Activated CD8-positive, alpha-beta memory T cell treated with anti-CD3 and anti-CD28 coated beads, Interleukin-2, amount 50 U/mL, for 24 hours (primary cell): ENCODE data around the gene SRSF3.
"Not testable (repeated sequence)": the region's sequence is repeated elsewhere in the genome, so short reads cannot be mapped to it uniquely, and the experiment has no call there.

ENCODE experiments used
- DNase-seq: peaks from one replicate; pipeline ENCODE4 v3.0.0-alpha.2; 2020; ENCODE audit errors: extremely low read depth

SRSF3 gene

DNA sequence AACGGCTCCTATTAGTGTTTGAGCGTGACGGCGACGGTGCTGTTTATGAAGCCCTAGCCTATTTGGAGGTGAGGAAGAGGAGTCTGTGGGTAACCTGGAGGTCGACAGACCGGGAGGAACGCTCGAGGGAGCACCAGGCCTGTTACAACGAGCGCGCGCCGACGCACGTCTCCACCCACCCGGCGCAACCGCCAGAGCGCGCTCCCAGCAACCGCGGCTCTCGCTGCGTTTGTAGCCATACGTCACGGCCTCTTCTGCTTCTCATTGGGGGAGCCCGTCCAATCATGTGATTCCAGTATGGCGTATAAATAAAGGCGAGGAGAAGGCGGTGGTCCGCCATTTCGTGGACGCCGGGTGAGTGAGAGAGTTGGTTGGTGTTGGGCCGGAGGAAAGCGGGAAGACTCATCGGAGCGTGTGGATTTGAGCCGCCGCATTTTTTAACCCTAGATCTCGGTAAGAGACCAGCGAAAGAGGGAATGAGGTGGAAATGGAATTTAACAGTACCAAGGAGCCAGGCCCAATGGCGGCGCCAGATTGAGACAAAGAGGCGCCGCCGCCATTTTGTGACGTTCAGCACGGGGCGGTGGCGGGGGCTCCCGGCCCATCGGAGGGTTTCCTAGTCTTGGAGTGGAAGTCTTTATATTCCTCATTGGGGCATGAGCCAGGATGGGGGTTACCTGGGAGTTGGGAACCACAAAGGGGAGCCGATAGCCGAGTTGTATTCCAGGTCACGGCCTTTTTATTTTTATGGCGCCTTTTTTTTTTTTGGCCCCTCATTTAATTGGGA lies at the start of gene SRSF3:
SRSF3 (plus strand) TSS at position 334 of the 787 bp plus-strand sequence. CDS start 2,401 bp downstream, outside the sequence.
- DNase-seq, result peak; percentile 85

DNA sequence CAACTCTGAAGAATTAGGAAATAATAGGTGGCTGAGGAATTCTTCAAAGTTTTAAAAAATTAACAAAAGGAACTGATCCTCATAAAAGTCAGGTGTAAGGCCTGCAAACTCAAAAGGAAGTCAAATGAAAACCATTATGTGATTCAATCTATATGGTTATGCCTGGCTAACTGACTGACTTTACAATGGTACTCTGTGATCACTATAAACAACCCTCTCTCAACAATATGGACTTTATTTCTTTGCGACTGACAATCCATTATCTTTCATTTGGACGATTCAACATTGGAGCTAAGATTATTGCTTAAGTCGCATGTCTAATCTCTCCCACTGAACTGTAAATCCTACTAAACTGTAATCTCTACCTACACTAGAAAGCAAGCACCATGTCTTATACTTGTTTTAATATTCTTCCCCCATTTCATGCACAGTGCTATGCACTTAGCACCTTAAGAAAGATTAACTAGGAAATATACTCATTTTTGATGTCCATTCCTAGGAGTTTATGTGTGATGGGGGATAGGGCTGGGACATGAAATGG lies 48.3 kb upstream of the SRSF3 start:
- DNase-seq, result no peak

DNA sequence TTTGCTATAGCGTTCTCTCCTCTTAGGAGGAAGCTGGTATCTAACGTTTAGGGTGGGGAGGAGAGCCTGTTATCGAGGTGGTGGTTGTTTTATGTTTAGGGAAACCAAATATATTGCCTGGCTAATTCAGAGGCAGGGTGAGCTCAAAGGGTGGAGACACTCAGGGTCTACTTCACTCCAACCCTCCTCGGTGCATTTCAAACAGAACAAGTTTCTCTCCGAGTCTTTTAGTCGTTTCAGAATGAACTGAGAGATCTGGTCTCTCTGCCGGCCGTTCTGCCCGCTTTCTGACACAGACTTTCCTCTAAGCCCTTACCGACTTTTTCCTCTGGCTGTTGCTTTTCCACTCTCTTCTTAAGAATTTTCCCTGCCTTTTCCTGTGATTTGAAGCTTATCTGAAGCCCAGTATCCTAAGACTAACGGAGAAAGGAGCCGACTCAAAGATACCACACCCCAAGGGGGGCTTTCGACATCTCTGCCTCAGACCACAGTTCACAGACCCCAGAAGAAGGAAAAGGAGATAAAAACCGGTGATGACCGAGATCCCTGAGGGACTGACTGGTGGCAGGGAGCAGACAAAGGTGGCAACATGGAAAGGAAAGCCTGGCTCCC lies 47.7 kb upstream of the SRSF3 start:
- no peak for DNase-seq

DNA sequence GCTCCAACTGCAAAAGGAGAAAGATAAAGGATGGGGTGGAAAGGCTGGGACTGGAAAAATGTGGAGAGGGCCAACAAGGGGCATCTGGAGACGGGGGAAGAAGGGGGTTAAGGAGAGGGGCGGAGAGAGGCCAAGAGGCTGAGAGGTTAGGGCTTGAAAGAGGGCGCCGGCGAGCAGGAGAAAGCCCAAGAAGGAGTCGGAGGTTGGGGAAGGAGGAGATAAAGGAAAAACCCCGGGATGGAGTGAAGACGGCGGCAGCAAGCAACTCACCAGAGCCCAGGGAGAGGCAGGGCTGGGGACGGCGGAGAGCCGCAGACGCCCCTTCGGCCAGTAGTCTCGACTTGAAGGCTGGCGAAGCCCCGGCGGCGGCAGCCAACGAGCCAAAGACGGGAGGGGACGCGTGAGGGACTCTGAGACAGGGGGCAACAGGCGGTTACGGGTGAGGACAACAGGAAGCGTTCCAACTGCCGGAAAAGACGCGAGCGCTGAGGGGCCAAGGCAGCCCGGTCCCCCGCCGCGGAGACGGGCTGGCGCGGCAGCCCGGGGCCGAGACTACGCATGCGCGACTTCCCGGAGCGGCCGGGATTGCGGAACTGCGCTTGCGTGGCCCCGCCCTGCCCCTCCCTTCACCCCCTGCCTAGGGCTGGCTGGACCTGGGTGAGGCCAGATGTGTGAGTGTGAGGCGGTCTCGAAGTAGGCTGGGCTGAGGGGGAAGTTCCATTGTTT lies 47.1 kb upstream of the SRSF3 start, which contains the start of gene STK38:
STK38 (minus strand) TSS at position 560 of the 726 bp plus-strand sequence. CDS start 7,277 bp downstream, outside the sequence.
- peak; percentile 82 for DNase-seq

DNA sequence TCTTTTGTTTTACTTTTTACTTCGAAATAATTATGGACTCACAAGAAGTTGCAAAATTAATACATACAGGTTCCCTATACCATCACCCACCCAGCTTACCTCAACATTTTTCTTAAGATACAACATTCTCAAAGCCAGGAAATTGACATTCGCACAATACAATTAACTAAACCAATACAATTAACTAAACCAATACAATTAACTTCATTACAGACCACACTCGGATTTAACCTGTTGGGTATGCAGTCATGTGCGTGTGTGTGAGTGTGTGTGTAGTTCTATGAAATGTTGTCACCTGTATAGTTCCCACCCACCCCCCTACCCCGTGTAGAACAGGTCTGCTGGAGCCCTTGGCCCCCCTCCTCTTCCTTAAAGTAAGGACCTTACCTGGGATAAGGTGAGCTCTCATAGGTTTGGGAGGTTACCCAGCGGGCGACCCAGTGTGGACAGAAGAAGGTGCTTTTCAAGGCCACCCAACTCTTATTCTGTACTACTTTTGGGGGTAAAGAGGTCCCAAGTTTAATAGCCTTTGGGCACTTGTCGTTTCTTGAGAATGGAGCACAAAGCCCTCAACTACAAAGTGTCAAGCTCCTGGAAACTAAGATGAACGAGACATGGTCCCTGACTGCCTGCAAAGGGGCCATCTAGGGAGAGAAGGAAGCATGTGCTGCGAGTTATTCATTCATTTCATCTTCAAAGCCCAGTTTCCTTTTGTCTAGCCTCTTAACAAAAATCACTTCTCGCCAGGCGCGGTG lies 46.3 kb upstream of the SRSF3 start:
- DNase-seq, result no peak

DNA sequence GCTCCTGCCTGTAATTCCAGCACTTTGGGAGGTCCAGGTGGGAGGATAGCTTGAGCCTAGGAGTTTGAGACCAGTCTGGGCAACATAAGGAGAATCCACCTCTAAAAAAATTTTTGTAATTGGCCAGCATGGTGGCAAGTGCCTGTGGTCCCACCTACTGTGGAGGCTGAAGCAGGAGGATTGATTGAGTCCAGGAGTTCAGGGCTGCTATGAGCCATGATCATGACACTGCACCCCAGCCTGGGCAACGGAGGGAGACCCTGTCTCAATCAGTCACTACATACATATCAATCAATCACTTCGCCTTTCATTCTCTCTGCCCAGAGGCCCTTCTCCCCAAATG lies 45.8 kb upstream of the SRSF3 start:
- DNase-seq, result no peak

DNA sequence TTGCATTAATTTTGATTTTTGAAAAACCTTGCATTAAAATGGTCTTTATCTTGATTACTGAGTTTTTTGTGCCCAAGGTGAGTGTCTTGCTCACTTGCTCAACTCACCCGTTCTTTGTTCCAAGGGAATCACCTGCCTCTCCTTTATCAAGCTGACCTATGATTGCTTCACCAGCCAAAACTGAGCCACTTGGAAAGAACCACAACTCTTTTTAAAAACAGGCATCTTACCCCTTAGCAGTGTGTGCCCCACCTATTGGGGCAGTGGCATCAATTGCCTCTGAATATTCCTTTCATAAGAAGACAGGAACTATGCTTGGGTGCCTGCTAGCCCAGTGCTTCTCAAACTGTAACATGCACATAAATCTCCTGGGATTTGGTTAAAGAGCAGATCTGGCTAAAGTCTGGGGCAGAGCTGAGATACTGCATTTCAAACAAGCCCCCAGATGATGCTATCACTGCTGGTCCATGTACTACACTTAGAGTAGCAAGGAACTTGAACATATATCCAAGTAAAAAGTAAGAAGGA lies 43.6 kb upstream of the SRSF3 start:
- DNase-seq, result no peak

DNA sequence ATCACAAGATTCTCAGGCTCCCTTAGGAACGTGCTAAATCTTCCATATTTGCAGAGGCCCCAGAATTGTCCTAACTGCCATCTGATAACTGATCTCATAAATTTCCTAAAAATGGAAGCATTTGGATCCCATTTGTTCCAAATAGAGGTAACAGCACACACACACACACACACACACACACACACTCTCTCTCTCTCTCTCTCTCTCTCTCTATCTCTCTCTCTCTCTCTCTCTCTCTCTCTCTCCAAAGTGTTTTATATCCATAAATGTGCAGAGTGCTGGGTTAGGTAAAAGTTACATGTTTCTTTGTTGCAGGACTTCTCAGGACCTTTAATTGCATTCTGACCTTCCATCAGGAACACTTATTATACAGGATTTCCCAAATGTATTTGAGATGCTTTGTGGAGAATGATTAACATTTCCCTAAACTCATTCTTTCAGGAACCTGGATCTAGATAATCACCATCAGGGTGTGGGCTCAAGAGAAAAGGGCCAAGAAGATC lies 38.4 kb upstream of the SRSF3 start:
- no peak for DNase-seq

DNA sequence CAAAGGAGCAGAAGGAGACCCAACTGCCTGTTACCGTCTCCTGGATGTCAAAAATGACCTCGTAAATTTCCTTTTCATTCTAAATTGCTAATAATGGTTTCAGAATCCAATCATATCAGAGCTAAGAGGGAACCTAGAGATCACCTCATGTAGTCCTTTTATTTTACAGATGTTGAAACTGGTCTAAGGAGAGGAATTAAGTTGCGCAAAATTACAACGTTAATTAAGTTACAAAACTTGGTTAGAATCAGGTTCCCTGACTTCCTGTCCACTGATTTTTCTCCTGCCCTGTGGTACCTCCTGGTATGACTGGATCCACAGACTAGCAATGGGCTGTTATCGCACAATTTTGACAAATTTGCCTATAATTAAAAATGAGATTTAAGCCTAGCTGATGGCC lies 37.9 kb upstream of the SRSF3 start:
- DNase-seq, result no peak

DNA sequence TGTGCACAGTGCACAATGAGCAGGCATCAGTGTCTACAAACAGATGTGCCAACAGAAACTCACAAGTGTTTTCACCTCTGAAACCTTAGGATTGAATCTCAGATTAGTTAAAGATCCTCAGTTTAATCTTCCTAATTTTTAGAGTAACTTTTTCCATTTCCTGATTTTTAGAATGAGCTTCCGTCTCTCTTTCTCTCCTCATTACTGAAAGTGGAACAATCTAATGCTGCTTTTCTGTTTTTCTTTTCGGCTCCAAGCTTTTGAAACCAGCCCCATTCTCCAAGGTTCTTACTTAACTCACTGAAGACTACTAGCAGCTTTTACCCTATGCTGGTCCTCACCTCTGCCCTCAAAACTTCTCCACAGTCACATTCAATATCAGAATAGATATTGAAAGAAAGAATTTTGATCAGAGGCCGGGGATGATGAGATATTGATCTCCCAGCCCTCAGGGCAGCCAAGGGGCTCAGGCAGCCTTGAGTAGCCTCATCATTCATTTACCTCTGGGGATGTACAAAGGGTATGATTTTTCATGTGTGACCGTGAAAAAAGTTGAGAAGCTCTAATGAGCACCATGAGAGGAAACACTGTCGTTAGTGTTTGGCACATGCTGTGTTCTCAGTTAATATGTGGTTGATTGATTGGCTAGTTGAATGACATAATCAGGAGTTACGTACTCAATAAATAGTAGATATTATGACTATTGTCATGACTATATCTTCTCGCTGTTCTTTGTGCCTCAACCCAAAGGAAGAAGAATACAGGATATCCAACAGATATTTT lies 35.0 kb upstream of the SRSF3 start:
- DNase-seq, result no peak

DNA sequence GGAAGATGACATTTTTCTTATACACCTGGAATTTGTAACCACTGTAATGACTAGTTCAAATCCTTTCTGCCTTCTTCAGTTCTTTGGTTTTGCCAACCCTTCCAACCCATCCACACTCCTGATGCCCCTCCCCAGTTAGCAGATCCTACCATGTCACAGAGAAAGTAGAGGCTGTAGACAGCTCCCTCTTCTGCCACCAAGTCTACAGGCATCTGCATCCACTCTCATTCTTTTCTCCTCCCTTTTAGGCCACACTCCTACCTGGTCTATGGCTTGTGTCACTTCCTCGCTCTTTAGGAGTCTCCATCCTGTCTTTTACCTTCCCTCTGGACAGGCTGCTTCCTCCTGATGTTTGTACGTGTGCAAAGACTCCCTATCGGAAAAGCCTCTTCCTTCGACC lies 33.3 kb upstream of the SRSF3 start:
- DNase-seq, result no peak

DNA sequence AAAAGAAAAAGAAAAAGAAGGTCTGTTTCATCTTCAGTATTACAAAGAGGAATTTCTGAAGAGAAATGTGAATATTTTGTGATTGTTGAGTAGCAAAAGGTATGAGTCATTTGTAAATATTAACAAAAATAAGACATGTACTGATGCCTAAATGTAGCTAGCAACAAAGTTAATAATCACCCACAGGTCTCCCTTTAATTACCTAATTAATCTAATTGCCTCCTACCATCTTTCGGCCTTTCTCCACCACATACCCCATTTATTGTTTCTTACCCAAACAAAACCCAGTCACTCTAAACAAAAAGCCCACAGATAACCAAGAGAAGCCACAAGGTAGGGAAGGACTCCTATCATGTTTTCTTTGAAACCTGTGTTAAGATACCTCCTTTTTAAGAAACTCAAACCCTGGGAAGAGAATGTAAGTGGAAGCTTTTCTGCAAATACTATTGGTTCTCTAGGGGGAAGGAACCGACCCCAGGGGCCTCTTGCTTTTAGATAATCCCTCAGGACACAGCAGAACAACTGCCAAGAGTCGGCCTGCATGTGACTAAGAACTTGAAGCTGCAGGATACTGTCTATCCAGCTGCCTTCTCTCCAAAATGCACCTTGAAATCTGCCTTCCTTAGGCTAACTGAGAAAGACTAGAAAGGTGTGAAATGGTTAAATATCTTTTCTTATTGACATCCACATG lies 30.8 kb upstream of the SRSF3 start:
- no peak for DNase-seq

DNA sequence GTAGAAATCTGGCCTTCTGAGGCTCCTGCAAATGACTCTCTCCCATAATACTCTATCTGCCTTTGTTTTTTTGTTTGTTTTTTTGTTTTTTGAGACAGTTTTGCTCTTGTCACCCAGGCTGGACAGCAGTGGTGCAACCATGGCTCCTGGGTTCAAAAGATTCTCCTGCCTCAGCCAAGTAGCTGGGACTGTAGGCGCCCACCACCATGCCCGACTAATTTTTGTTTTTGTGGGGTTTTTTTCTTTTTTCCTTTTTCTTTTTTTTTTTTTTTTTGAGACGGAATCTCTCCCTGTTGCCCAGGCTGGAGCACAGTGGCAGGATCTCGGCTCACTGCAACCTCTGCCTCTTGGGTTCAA lies 30.3 kb upstream of the SRSF3 start:
- DNase-seq, result no peak

DNA sequence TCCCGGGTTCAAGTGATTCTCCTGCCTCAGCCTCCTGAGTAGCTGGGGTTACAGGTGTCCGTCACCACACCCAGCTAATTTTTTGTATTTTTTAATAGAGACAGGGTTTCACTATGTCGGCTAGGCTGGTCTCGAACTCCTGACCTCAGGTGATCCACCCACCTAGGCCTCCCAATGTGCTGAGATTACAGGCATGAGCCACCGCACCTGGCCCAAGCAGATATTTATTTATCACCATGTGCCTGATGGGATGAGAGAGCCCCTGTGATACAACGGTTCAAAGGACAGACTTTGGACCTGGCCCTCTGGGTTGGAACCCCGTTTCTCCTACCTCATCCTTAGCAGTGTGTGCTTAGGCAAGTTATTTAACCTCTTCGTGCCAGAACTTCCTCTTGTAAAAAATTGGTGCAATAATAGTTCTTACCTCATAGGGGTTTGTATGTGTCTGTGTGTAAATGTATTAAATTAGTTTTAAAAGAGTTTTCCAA lies 27.7 kb upstream of the SRSF3 start:
- DNase-seq, result no peak

DNA sequence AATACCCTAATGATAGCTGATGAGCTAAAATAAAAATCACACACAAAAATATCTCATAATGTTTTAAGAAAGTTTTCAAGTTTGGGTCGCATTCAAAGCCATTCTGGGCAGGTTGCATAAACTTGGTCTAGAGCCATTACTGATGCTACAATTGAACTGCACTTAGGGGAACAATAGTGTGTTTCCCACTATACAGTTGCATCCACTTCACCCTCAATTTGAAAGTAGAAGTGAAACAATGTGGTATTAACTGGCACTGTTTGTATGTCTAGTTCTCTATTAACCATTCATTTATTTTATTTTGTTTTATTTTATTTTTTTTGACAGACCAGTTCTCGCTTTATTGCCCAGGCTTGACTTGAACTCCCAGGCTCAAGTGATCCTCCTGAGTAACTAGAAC lies 23.9 kb upstream of the SRSF3 start:
- no peak for DNase-seq

DNA sequence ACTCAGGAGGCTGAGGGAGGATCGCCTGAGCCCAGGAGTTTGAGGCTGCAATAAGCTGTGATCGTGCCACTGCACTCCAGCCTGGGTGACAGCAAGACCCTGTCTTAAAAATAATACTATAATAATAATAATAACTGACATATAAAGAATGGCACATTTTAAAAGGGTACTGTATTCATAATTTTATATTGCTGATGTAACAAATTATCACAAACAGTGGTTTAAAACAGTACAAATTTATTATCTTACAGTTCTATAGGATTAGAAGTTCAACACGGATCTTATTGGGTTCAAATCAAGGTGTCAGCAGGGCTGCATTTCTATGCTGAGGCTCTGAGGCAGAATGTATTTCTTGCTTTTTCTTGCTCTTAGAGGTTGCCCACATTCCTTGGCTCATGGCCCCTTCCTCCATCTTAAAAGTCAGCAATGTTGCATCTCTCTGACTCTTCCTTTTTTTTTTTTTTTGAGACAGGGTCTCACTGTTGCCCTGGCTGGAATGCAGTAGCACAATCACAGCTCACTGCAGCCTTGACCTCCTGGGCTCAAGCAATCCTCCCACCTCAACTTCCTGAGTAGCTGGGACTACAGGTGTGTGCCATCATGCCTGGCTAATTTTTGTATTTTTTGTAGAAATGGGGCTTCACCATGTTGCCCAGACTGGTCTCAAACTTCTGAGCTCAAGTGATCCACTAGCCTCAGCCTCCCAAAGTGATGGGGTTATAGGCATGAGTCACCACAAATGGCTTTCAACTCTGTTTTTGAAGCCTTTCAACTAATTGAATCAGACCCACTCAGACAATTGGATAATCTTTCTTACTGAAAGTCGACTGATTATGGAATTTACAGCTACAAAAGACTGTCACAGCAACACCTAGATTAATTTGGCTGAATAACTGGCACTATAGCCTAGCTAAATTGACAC lies 22.8 kb upstream of the SRSF3 start:
- no peak for DNase-seq

DNA sequence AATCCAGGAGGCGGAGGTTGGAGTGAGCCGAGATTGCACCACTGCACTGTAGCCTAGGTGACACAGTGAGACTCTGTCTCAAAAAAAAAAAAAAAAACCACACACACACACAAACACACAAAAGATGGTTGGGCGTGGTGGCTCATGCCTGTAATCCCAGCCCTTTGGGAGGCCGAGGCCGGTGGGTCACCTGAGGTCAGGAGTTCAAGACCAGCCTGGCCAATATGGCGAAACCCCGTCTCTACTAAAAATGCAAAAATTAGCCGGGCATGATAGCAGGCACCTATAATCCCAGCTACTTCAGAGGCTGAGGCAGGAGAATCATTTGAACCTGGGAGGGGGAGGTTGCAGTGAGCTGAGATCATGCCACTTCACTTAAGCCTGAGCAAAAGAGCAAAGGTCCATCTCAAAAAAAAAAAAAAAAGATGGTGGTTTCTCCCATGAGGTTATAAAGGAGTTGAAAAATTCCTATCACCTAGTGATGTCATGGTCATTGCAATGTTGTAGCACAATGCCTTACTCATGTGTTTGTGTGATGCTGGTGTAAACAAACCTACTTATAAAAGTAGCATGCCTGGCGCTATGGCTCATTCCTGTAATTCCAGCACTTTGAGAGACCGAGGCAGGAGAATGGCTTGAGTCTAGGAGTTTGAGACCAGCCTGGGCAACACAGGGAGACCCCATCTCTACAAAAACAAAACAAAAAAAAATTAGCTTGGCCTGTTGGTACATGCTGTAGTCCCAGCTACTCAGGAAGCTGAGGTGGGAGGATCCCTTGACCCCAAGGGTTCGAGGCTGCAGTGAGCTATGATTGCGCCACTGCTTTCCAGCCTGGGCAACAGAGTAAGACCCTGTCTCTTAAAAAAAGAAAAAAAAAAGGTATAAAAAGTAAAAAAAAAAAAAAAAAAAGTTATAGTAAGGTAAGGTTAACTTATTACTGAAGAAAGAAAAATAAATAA lies 21.5 kb upstream of the SRSF3 start:
- not testable (repeated sequence) for DNase-seq

DNA sequence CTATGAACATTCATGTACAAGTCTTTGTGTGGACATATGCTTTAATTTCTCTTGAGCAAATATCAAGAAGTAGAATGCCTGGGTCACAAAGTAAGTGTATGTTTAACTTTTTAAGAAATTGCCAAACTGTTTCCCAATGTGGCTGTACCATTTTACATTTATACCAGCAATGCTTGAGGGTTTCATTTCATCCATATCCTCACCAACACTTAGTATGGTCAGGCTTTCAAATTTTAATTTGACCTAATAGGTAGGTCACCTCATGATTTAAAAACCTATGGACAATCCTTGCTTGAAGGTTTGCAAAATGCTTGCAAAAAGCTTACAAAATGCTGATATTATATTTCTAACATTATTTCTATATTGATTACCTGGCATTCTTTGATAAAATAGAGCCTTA lies 19.5 kb upstream of the SRSF3 start:
- no peak for DNase-seq
